Measurements from ENCODE around the gene ROBO2. TPM values are rescaled to one million over a fixed set of nuclear protein-coding genes. Genes with fewer than 3 reads are reported as not detected.

ROBO2 gene
- total and polyA plus RNA-seq, 2 experiments from 2014 or later = 1.5 to 7.8 TPM

DNA sequence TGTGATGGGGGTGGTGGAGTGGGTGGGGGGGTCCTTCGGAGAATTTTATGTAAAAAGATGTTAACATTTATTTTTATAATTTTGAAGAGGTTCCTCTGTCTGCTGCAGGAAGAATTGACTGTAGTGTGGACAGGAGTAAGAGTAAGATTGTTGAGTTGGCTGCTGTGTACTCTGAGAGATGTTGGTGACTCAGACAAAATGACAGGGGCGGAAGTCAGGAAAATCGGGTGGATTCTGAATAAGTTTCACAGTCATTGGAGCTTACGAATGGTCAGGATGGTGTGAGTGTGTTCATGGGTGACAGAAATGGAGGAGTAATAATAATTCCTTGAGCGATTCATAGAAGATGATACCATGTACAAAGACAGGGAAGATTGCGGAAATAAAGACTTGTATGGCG, 420.0 kb downstream of the ROBO2 start:
- Histone ChIP-seq H3F3A (replicated peaks; ENCODE audit: low read depth) (no peaks in the 10 kb centered on the region), H3K27ac (ENCODE audit: low read depth) (no peak overlapping the region), H3K4me2 (no peak overlapping the region), H3K36me3 (ENCODE audit: insufficient read depth) (no peaks in the 10 kb centered on the region), H3K4me3 (no peak overlapping the region), H2AFZ (peak overlapping the region; percentile 61; the same call in 1 of the 2 replicates), H3K79me2 (replicated peaks; ENCODE audit: insufficient read depth) (no peaks in the 10 kb centered on the region), H3K9me2 (ENCODE audit: insufficient read depth) (peaks cover 9% of the 10 kb centered on the region), H4K20me1 (replicated peaks; ENCODE audit: insufficient read depth) (no peaks in the 10 kb centered on the region), H3K4me1 (ENCODE audit: insufficient read depth) (0 out of 2 replicates have a peak, but pooled peaks cover 6% of the 10 kb centered on the region), H3K27me3 (ENCODE audit: insufficient read depth) (no peaks in the 10 kb centered on the region)
- DNase-seq (ENCODE audit: low spot score) = no peak
- Mint-ChIP-seq H3K27ac (no peak overlapping the region; the same call in 1 of the 2 replicates), H3K4me1 (peaks cover 9% of the 10 kb centered on the region), H3K36me3 (ENCODE audit: low read depth) (no peaks in the 10 kb centered on the region; the same call in 2 of the 3 replicates), H3K27me3 (ENCODE audit: insufficient read depth, low read depth, poor library complexity) (no peaks in the 10 kb centered on the region), H3K4me3 (no peak overlapping the region), H3K9me3 (no peaks in the 10 kb centered on the region)
- TF ChIP-seq NANOG (IDR thresholded peaks at IDR 0.05; ENCODE audit: borderline replicate concordance) = no peak
- ATAC-seq = no peak

DNA sequence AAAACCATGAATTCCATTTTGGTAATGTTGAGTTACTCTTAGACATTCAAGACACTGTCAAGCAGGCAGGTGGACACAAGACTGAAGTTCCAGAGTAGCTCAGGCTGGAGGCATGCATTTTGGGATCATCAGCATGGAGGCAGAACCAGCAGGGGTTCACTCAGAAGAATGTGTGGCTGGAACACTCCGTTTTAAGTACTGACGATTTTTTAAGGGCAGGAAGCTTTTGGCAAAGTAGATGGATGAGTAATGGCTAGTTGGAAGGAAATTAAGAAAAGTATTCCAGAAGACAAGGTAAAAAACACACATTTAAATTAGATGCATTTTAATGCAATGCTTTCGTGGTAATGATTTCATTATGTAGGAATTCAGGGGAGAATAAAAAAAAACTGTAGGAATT, 420.4 kb downstream of the ROBO2 start:
- Histone ChIP-seq H3F3A (replicated peaks; ENCODE audit: low read depth) (no peaks in the 10 kb centered on the region), H3K4me1 (ENCODE audit: insufficient read depth) (0 out of 2 replicates have a peak, but pooled peaks cover 6% of the 10 kb centered on the region), H3K27ac (ENCODE audit: low read depth) (no peak overlapping the region), H3K27me3 (ENCODE audit: insufficient read depth) (no peaks in the 10 kb centered on the region), H3K79me2 (replicated peaks; ENCODE audit: insufficient read depth) (no peaks in the 10 kb centered on the region), H3K9me2 (ENCODE audit: insufficient read depth) (peaks cover 9% of the 10 kb centered on the region), H3K4me3 (no peak overlapping the region), H2AFZ (peak overlapping the region; percentile 61; the same call in 1 of the 2 replicates), H4K20me1 (replicated peaks; ENCODE audit: insufficient read depth) (no peaks in the 10 kb centered on the region), H3K4me2 (no peak overlapping the region), H3K36me3 (ENCODE audit: insufficient read depth) (no peaks in the 10 kb centered on the region)
- Mint-ChIP-seq H3K4me3 (no peak overlapping the region), H3K4me1 (peaks cover 9% of the 10 kb centered on the region), H3K36me3 (ENCODE audit: low read depth) (no peaks in the 10 kb centered on the region; the same call in 2 of the 3 replicates), H3K9me3 (no peaks in the 10 kb centered on the region), H3K27ac (no peak overlapping the region), H3K27me3 (ENCODE audit: insufficient read depth, low read depth, poor library complexity) (no peaks in the 10 kb centered on the region)
- DNase-seq (ENCODE audit: low spot score) (no peak), ATAC-seq (no peak)
- TF ChIP-seq, protein P1, sequence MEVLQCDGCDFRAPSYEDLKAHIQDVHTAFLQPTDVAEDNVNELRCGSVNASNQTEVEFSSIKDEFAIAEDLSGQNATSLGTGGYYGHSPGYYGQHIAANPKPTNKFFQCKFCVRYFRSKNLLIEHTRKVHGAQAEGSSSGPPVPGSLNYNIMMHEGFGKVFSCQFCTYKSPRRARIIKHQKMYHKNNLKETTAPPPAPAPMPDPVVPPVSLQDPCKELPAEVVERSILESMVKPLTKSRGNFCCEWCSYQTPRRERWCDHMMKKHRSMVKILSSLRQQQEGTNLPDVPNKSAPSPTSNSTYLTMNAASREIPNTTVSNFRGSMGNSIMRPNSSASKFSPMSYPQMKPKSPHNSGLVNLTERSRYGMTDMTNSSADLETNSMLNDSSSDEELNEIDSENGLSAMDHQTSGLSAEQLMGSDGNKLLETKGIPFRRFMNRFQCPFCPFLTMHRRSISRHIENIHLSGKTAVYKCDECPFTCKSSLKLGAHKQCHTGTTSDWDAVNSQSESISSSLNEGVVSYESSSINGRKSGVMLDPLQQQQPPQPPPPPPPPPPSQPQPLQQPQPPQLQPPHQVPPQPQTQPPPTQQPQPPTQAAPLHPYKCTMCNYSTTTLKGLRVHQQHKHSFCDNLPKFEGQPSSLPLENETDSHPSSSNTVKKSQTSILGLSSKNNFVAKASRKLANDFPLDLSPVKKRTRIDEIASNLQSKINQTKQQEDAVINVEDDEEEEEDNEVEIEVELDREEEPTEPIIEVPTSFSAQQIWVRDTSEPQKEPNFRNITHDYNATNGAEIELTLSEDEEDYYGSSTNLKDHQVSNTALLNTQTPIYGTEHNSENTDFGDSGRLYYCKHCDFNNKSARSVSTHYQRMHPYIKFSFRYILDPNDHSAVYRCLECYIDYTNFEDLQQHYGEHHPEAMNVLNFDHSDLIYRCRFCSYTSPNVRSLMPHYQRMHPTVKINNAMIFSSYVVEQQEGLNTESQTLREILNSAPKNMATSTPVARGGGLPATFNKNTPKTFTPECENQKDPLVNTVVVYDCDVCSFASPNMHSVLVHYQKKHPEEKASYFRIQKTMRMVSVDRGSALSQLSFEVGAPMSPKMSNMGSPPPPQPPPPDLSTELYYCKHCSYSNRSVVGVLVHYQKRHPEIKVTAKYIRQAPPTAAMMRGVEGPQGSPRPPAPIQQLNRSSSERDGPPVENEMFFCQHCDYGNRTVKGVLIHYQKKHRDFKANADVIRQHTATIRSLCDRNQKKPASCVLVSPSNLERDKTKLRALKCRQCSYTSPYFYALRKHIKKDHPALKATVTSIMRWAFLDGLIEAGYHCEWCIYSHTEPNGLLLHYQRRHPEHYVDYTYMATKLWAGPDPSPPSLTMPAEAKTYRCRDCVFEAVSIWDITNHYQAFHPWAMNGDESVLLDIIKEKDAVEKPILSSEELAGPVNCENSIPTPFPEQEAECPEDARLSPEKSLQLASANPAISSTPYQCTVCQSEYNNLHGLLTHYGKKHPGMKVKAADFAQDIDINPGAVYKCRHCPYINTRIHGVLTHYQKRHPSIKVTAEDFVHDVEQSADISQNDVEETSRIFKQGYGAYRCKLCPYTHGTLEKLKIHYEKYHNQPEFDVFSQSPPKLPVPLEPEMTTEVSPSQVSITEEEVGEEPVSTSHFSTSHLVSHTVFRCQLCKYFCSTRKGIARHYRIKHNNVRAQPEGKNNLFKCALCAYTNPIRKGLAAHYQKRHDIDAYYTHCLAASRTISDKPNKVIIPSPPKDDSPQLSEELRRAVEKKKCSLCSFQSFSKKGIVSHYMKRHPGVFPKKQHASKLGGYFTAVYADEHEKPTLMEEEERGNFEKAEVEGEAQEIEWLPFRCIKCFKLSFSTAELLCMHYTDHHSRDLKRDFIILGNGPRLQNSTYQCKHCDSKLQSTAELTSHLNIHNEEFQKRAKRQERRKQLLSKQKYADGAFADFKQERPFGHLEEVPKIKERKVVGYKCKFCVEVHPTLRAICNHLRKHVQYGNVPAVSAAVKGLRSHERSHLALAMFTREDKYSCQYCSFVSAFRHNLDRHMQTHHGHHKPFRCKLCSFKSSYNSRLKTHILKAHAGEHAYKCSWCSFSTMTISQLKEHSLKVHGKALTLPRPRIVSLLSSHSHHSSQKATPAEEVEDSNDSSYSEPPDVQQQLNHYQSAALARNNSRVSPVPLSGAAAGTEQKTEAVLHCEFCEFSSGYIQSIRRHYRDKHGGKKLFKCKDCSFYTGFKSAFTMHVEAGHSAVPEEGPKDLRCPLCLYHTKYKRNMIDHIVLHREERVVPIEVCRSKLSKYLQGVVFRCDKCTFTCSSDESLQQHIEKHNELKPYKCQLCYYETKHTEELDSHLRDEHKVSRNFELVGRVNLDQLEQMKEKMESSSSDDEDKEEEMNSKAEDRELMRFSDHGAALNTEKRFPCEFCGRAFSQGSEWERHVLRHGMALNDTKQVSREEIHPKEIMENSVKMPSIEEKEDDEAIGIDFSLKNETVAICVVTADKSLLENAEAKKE (CRISPR knock-in tag; IDR thresholded peaks at IDR 0.05) = 0 out of 2 replicates have a peak, but pooled peaks have one; percentile 44
- TF ChIP-seq EZH2phosphoT487 (IDR thresholded peaks at IDR 0.05; ENCODE audit: unreplicated experiment) (no peak), POLR2AphosphoS5 (IDR thresholded peaks at IDR 0.05; ENCODE audit: low read depth) (no peak)
- TF ChIP-seq, protein P2, sequence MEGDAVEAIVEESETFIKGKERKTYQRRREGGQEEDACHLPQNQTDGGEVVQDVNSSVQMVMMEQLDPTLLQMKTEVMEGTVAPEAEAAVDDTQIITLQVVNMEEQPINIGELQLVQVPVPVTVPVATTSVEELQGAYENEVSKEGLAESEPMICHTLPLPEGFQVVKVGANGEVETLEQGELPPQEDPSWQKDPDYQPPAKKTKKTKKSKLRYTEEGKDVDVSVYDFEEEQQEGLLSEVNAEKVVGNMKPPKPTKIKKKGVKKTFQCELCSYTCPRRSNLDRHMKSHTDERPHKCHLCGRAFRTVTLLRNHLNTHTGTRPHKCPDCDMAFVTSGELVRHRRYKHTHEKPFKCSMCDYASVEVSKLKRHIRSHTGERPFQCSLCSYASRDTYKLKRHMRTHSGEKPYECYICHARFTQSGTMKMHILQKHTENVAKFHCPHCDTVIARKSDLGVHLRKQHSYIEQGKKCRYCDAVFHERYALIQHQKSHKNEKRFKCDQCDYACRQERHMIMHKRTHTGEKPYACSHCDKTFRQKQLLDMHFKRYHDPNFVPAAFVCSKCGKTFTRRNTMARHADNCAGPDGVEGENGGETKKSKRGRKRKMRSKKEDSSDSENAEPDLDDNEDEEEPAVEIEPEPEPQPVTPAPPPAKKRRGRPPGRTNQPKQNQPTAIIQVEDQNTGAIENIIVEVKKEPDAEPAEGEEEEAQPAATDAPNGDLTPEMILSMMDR (conservative IDR thresholded peaks at IDR 0.05; ENCODE audit: low read depth in 2 of 2) = no peak
